SK-N-SH treated with all-trans-retinoic acid at 6 μM for 48 hours (cell line): ENCODE results near the gene DBNDD1.

Experiments
- ATAC-seq: fragments of 200-7000 bp; cut with Tn5 transposase; 3 replicates; pipeline ENCODE4 v1.9.1; 2020; ENCODE audit warnings: mild to moderate bottlenecking, moderate library complexity
- ARNTL ChIP-seq: fragments of 450-650 bp; formaldehyde crosslinking; IDR thresholded peaks from 2 replicates; pipeline ENCODE4 v1.5.0; 2020; ENCODE audit warnings: low read depth, mild to moderate bottlenecking, moderate library complexity, borderline replicate concordance
- BACH2 ChIP-seq: fragments of 250-450 bp; sonication (Bioruptor Pico); IDR thresholded peaks from 2 replicates; pipeline ENCODE4 v1.9.0; 2021; ENCODE audit warnings: mild to moderate bottlenecking, borderline replicate concordance
- CSDC2 ChIP-seq: fragments of 250-450 bp; sonication (Bioruptor Pico); IDR thresholded peaks from 2 replicates; pipeline ENCODE4 v1.5.0; 2020; ENCODE audit warnings: mild to moderate bottlenecking, moderate library complexity
- CSRNP3 ChIP-seq: fragments of 250-450 bp; sonication (Bioruptor Pico); IDR thresholded peaks from 2 replicates; pipeline ENCODE4 v1.5.1; 2021; ENCODE audit warnings: mild to moderate bottlenecking, moderate library complexity
- ESRRG ChIP-seq: fragments of 250-450 bp; sonication (Bioruptor Pico); IDR thresholded peaks from 2 replicates; pipeline ENCODE4 v1.6.1; 2021; ENCODE audit warnings: mild to moderate bottlenecking
- ISL1 ChIP-seq: fragments of 250-450 bp; sonication (Bioruptor Pico); IDR thresholded peaks from 2 replicates; pipeline ENCODE4 v2.1.2; 2022; ENCODE audit warnings: mild to moderate bottlenecking, moderate library complexity
- PATZ1 ChIP-seq: fragments of 250-450 bp; sonication (Bioruptor Pico); IDR thresholded peaks from 2 replicates; pipeline ENCODE4 v1.8.0; 2020; ENCODE audit warnings: mild to moderate bottlenecking, moderate library complexity, borderline replicate concordance
- POU6F1 ChIP-seq: fragments of 250-450 bp; sonication (Bioruptor Pico); IDR thresholded peaks from 2 replicates; pipeline ENCODE4 v1.8.0; 2021; ENCODE audit warnings: low read depth, mild to moderate bottlenecking, moderate library complexity, borderline replicate concordance
- PPARA ChIP-seq: fragments of 250-450 bp; sonication (Bioruptor Pico); IDR thresholded peaks from 2 replicates; pipeline ENCODE4 v1.5.0; 2020; ENCODE audit warnings: mild to moderate bottlenecking, borderline replicate concordance
- RARB ChIP-seq: fragments of 250-450 bp; sonication (Bioruptor Pico); IDR thresholded peaks from 2 replicates; pipeline ENCODE4 v1.8.0; 2021; ENCODE audit warnings: mild to moderate bottlenecking, moderate library complexity
- SNAI2 ChIP-seq: fragments of 250-450 bp; sonication (Bioruptor Pico); IDR thresholded peaks from 2 replicates; pipeline ENCODE4 v1.5.0; 2020; ENCODE audit warnings: mild to moderate bottlenecking, moderate library complexity
- TCF4 ChIP-seq: fragments of 250-450 bp; sonication (Bioruptor Pico); IDR thresholded peaks from 2 replicates; pipeline ENCODE4 v1.8.0; 2021; ENCODE audit warnings: mild to moderate bottlenecking, moderate library complexity, borderline replicate concordance
- TOX ChIP-seq: fragments of 250-450 bp; sonication (Bioruptor Pico); IDR thresholded peaks from 2 replicates; pipeline ENCODE4 v1.8.0; 2021; ENCODE audit warnings: mild to moderate bottlenecking, moderate library complexity, borderline replicate concordance
- TSHZ2 ChIP-seq: fragments of 250-450 bp; sonication (Bioruptor Pico); IDR thresholded peaks from 2 replicates; pipeline ENCODE4 v1.5.0; 2020; ENCODE audit warnings: mild to moderate bottlenecking, moderate library complexity
- ZC3H10 ChIP-seq: fragments of 250-450 bp; sonication (Bioruptor Pico); IDR thresholded peaks from 2 replicates; pipeline ENCODE4 v1.5.1; 2021; ENCODE audit warnings: mild to moderate bottlenecking, moderate library complexity
- ZFP3 ChIP-seq: fragments of 250-450 bp; sonication (Bioruptor Pico); IDR thresholded peaks from 2 replicates; pipeline ENCODE4 v1.5.0; 2020; ENCODE audit warnings: mild to moderate bottlenecking, moderate library complexity
- ZFP30 ChIP-seq: fragments of 450-650 bp; formaldehyde crosslinking; IDR thresholded peaks from 2 replicates; pipeline ENCODE4 v1.5.0; 2022; ENCODE audit warnings: mild to moderate bottlenecking, moderate library complexity
- ZNF565 ChIP-seq: fragments of 450-650 bp; formaldehyde crosslinking; conservative IDR thresholded peaks from 2 replicates; pipeline ENCODE4 v1.5.0; 2020; ENCODE audit warnings: low read depth, mild to moderate bottlenecking, moderate library complexity
- ZNF70 ChIP-seq: fragments of 450-650 bp; formaldehyde crosslinking; IDR thresholded peaks from 2 replicates; pipeline ENCODE4 v1.5.0; 2020; ENCODE audit warnings: mild to moderate bottlenecking, moderate library complexity
- ZNF8 ChIP-seq: fragments of 450-650 bp; formaldehyde crosslinking; IDR thresholded peaks from 2 replicates; pipeline ENCODE4 v1.5.0; 2020; ENCODE audit warnings: mild to moderate bottlenecking, moderate library complexity
- TF ChIP-seq, protein P1 (sequence below): fragments of 250-450 bp; sonication (Bioruptor Pico); IDR thresholded peaks from 2 replicates; pipeline ENCODE4 v1.5.1; 2020; ENCODE audit warnings: low read depth, mild to moderate bottlenecking, moderate library complexity

Gene DBNDD1

DNA sequence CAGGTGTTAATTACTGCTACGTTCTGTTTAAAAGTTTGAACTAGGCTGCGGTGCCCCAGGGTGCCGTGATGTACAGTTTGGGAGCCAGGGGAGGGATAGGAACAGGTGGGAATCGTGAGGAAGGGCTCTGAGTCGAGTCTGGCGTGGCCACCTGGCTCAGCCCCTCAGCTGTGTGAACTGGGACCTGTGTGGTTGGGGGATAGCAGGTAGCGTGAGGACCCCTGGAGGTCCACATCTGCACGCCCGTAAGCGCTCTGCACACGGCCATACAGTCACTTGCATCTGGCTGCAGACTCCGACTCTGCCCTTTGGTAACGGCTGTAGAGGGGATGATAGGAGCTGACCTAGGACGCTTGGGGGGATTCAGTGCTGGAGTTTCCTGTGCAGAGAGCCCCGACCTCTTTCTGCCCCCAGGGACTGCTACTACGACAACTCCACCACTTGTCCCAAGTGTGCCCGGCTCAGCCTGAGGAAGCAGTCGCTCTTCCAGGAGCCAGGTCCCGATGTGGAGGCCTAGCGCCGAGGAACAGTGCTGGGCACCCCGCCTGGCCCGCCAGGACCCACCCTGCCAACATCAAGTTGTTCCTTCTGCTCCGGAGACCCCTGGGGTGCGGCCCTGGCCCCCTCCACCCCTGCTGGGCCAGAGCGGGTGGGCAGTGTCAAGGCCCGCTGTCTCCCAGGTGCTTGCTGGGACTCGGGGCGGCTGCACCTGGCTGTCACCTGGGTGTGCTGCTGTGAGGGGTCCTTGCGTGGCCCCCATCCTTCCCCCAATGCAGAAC lies 53.6 kb downstream of the DBNDD1 start:
- no peak for ATAC-seq
- TF ChIP-seq ZNF8 (CRISPR knock-in tag): no peak
- no peak for TF ChIP-seq ZNF565 (CRISPR knock-in tag)
- TF ChIP-seq RARB (CRISPR knock-in tag): no peak
- no peak for TF ChIP-seq CSRNP3 (CRISPR knock-in tag)
- no peak for TF ChIP-seq CSDC2 (CRISPR knock-in tag)
- TF ChIP-seq, all 23 proteins: peak for 0

DNA sequence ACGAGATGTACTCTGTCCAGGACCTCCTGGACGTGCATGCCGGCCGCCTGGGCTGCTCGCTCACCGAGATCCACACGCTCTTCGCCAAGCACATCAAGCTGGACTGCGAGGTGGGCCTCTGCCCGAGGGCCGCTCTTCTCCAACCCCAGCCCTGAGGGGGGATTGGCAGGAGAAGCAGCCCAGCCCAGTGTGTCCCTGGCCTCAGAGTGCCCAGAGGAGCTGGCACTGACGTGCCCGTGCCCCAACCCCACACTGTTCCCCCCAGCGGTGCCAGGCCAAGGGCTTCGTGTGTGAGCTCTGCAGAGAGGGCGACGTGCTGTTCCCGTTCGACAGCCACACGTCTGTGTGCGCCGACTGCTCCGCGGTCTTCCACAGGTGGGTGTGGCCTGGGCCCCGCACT lies 55.1 kb downstream of the DBNDD1 start:
- no peak for ATAC-seq
- no peak for TF ChIP-seq PATZ1 (CRISPR knock-in tag)
- TF ChIP-seq BACH2: no peak
- no peak for TF ChIP-seq TSHZ2 (CRISPR knock-in tag)
- TF ChIP-seq RARB (CRISPR knock-in tag): no peak
- TF ChIP-seq ZFP30 (CRISPR knock-in tag): no peak
- TF ChIP-seq POU6F1 (CRISPR knock-in tag): no peak

DNA sequence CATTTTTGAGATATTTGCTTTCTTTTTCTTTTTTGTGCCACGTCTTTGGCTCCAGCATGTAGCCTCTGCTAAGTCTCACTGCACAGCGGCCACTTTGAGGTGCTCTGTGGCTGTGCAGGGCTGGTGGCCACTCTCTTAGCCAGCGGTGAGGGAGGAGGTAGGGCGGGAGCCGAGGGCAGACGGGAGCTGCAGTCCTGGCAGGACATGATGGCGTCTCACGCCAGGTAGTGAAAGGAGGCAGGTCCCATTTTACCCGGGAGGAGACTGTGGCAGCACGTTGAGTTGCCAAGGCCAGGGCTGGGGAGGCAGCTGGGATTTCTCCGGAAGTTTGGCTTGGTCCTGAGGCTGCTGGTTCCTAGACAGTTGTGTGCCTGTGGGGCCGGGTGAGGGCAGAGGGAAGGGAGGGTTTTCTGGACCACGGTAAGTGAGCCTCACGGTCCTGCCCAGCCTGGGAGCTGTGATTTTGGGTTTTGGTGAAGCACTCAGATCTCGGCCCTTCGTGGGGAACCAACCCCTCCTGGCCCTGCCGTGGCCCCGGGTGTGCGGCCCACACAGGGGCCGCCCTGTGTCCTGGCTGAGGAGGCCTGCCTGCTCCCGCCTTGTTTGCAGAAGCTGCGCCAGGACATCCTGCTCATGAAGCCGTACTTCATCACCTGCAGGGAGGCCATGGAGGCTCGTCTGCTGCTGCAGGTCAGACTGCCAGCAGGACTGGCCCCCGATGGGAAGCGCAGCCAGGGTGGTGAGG lies 56.3 kb downstream of the DBNDD1 start:
- no peak for ATAC-seq
- TF ChIP-seq TOX (CRISPR knock-in tag): no peak
- no peak for TF ChIP-seq ESRRG (CRISPR knock-in tag)
- TF ChIP-seq RARB (CRISPR knock-in tag): no peak
- no peak for TF ChIP-seq CSDC2 (CRISPR knock-in tag)
- TF ChIP-seq ZFP3 (CRISPR knock-in tag): no peak
- TF ChIP-seq TCF4 (CRISPR knock-in tag): no peak

DNA sequence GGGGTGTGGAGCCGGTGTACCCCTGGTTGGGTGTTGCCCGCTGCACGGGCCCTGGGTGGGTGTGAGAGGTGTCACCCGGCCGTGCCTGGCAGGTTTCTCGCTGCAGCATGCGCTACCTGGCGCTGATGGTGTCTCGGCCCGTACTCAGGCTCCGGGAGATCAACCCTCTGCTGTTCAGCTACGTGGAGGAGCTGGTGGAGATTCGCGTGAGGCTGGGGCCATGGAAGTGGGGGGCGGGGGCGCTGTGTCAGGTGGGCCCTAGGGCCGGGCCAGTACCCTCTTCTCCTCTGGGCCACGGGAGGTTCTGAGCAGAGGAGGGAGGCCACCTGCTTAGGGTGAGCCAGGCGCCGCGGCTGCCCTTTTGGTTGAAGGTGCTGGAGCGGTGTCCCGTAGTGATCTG lies 57.3 kb downstream of the DBNDD1 start:
- no peak for TF ChIP-seq TOX (CRISPR knock-in tag)
- TF ChIP-seq SNAI2 (CRISPR knock-in tag): no peak
- no peak for TF ChIP-seq ISL1 (CRISPR knock-in tag)
- no peak for TF ChIP-seq ZNF70 (CRISPR knock-in tag)
- TF ChIP-seq CSRNP3 (CRISPR knock-in tag): no peak
- no peak for TF ChIP-seq PPARA (CRISPR knock-in tag)
- TF ChIP-seq, protein P1, sequence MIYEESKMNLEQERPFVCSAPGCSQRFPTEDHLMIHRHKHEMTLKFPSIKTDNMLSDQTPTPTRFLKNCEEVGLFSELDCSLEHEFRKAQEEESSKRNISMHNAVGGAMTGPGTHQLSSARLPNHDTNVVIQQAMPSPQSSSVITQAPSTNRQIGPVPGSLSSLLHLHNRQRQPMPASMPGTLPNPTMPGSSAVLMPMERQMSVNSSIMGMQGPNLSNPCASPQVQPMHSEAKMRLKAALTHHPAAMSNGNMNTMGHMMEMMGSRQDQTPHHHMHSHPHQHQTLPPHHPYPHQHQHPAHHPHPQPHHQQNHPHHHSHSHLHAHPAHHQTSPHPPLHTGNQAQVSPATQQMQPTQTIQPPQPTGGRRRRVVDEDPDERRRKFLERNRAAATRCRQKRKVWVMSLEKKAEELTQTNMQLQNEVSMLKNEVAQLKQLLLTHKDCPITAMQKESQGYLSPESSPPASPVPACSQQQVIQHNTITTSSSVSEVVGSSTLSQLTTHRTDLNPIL (CRISPR knock-in tag): no peak
- no peak for TF ChIP-seq CSDC2 (CRISPR knock-in tag)
- no peak for TF ChIP-seq ZNF565 (CRISPR knock-in tag)
- no peak for TF ChIP-seq BACH2
- TF ChIP-seq POU6F1 (CRISPR knock-in tag): no peak
- TF ChIP-seq ESRRG (CRISPR knock-in tag): no peak
- TF ChIP-seq TCF4 (CRISPR knock-in tag): no peak
- TF ChIP-seq ZC3H10 (CRISPR knock-in tag): no peak
- no peak for TF ChIP-seq ARNTL
- TF ChIP-seq RARB (CRISPR knock-in tag): no peak
- no peak for ATAC-seq
